HG03175 (cell line): ENCODE measurements around the gene PPP1R37.

Experiments
- ATAC-seq: cut with Tn5 transposase; IDR thresholded peaks from one replicate; pipeline ENCODE4 v1.9.1; 2021; ENCODE audit warnings: mild to moderate bottlenecking, moderate library complexity; ENCODE audit not compliant: unreplicated experiment

PPP1R37 gene

DNA sequence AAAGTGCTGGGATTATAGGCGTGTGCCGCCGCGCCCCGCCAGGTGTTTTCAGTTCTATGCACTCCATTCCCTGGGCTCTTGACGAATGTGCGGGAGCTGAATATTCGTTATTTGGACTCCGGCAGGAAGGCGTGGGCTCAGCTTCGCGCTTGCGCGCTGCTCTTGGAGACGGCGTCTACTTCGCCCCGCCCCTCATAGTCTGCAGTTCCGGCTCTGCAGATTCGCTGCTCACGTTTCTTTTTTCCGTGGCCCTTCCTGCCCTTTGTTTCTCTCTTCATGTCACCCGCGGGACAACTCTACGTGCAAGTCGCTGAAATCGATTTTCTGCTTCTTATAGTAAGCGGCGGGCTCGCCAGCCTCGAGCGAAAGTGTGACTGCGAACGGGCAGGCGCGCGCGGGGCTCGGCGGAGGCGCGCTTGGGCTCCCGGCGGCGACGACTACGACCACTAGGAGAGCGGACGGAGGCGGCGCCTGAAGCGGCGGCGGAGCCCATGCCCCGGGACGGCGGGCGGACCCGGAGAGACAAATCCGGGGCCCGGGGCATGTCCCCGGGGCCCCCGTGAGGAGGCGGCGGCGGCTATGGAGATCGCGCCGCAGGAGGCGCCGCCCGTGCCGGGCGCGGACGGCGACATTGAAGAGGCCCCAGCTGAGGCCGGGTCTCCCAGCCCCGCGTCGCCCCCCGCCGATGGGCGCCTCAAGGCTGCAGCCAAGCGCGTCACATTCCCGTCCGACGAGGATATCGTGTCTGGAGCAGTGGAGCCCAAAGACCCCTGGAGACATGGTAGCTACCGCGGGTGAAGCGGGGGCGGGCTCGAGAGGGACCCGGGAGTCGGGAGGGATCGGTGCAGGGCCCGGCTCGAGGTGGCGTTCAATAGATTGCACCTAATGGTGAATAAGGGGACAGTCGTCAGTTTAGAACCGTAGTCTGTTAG is at the start of gene PPP1R37:
Gene PPP1R37 (plus strand): TSS at position 433 of the 932 bp plus-strand sequence. CDS start 147 bp downstream, at position 580.
- ATAC-seq = peak; percentile 61

DNA sequence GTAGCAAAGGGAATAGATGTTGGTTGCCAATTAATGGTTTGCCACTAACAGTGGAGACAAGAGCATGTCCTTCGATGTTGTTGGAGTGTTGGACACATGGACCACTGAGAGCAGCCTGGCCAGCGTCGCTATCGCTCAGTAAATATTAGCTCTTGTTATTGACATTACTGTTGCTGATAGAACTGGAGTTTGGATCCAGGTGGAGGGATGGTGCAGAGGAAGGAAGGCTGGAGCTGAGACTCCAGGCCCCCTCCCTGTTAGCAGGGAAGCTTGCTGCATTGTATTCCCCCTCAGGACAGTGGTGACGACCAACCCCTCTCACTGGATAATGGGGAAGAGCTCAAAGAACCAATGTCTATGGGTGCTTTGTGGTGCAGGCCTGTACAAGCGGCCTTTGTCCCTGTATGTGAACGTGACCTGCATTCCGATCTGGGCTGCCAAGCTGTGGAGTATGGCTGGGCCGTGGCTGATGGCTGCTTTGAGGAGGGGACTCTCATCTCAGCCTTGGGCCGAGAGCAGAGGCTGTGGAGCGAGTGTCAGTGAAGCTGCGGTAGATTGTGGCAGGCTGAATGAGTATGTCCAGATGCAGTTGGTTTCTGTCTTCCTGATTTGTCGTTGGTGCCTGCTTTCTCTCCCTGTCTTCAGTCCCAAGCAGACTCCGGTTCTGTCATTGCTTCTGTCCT is 47.2 kb upstream of the PPP1R37 start:
- ATAC-seq = no peak

DNA sequence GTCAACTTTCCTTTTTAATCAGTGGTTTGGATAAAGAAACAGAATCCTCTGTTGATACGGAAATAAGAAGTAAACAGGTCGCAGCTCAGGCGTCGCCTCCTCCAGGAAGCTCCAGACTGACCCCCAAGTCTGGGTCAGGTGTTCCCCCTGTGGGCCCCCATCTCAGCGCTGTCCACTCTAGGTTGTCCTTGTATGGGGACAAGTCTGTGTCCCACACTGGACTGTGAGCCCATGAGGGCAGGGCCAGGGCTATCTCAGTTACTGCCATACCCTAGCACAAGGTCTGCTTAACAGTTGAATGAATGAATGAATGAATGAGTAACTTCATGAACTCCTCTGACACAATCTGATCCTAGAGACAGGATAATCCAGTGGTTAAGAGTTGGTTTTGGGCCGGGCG is 46.6 kb upstream of the PPP1R37 start:
- no peak for ATAC-seq

- ATAC-seq = no peak
These were observed 45.7 kb upstream of the PPP1R37 start for GRCh38 chr19:45047188-45047797.

GRCh38 chr19:45049073-45049736 is 43.8 kb upstream of the PPP1R37 start:
- no peak for ATAC-seq

- ATAC-seq = no peak
These were observed 42.9 kb upstream of the PPP1R37 start for GRCh38 chr19:45050036-45050435.

DNA sequence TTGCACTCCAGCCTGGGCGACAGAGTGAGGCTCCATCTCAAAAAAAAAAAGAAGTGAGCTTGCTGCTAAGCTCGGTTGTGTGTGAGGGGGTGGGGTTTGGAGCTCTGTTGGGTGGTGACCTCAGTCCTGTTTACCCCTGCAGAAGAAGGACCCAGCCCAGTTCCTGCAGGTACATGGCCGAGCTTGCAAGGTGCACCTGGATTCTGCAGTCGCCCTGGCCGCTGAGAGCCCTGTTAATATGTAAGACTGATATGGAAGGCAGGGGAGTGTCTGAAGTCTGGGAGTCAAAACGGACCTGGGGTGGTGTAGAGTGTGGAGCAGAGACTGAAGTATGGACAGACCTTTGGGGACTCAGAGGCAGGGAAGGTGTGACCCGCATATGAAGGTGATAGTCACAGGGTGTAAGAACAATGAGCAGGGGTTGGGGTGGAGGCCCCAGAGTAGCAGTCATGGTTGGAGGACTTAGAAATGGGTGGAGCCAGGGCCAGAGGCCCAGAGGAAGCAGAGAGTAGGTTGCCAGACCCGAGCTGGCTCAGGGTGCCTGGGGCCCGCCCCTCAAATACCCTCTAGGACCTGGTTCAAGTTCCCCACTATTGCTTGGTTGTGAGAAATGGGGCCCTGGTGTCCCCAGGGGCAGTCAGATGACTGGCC is 40.9 kb upstream of the PPP1R37 start:
- ATAC-seq = no peak

DNA sequence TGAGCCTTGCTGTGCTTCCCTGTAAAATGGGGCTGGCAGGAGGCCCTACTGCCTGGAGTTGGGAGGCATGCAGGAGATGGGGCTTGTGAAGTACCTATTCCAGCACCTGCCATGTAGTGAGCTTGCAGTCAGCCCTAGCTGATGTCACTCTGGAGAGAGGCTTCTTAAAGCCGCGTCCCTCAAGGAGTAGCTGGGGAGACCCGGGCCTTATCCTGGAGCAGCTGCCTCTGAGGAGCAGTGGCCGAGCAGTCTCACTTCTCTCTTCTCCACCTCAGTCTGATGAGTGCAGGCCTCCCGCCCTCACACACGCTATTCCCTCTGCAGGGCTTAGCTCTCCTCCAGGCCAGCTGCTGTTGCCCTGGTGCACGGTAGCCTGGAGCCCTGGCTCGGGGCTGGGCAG is 36.1 kb upstream of the PPP1R37 start:
- no peak for ATAC-seq

DNA sequence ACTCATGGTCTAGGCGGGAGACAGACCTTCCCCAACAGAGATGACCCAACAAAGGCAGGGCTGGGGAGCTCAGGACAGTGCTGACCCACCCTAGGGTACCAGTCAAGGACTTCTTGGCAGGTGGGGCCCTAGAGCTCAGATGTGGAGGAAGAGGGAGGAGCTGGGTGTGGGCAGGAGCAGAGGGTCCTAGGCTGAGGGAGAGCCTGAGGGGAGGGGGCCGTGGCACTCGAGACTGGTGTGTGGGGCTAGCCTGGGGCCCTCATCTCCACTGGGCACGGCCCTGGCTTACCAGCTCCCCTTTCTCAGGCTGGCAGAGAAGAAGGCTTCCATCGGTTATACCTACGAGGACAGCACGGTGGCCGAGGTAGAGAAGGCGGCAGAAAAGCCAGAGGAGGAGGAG is 35.5 kb upstream of the PPP1R37 start:
- ATAC-seq = no peak

- ATAC-seq = no peak
These were observed 34.3 kb upstream of the PPP1R37 start for GRCh38 chr19:45058622-45059159.

DNA sequence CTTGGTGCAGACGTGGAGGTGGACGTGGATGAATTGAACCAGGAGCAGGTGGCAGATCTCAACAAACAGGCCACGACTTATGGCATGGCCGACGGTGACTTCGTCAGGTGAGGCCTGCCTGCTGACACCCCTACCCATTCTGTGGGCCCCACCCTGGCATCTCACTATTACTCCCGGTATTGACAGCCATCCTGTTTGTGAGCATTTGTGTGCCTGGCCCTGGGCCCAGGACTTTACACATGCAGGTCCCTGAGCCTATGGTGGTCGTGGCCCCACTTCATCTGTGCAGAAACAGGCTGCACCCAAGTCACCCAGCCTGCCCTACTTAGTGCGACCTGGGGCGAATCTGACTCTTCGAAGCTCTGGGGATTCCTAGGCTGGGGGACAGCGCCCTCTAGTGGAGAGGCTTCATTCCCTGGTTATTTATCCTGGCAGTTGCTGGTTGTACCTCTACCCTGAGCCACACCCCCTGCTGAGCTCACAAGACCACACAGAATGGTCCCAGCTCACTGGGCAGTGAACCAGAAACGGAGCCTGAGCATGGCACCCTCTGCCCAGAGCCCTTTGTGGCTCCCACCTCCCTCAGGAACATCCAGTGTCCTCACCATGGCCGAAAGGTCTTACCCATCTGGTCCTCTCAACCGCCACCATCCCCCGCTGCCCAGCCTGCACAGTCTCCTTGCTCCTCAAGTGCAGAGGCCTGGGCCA is 33.6 kb upstream of the PPP1R37 start:
- ATAC-seq = no peak

- ATAC-seq = no peak
These were observed 31.0 kb upstream of the PPP1R37 start for GRCh38 chr19:45061965-45062364.

DNA sequence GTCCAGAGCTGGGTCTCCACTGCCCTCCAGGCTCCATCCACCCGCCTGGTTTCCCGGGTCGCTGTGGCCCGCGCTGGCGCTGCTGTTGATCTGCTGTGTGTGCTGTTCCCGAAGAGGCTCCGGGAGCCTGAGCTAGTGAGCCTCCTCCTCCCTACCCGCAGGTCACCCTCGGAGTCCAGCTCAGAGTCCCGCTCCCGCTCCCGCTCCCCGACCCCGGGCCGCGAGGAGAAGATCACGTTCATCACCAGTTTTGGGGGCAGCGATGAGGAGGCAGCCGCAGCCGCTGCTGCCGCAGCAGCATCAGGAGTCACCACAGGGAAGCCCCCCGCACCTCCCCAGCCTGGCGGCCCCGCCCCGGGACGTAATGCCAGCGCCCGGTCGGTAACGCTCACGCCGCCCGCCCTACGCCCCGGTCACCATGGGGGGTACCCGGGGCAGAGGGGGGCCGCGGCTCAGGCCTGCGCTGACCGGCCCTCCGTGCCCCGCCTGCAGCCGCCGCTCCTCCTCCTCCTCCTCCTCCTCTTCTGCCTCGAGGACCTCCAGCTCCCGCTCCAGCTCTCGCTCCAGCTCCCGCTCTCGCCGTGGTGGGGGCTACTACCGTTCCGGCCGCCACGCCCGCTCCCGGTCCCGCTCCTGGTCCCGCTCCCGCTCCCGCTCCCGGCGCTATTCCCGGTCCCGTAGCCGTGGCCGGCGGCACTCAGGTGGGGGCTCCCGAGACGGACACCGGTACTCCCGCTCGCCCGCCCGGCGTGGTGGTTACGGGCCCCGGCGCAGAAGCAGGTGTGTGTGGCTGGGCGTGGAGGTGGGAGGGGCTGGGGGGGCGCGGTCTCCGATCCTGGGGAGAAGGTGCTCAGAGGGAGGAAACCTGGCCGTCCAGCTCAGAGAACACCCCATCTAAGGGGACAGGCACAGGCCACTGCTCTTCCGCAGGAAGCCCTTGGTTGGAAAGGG is 28.9 kb upstream of the PPP1R37 start:
- no peak for ATAC-seq

DNA sequence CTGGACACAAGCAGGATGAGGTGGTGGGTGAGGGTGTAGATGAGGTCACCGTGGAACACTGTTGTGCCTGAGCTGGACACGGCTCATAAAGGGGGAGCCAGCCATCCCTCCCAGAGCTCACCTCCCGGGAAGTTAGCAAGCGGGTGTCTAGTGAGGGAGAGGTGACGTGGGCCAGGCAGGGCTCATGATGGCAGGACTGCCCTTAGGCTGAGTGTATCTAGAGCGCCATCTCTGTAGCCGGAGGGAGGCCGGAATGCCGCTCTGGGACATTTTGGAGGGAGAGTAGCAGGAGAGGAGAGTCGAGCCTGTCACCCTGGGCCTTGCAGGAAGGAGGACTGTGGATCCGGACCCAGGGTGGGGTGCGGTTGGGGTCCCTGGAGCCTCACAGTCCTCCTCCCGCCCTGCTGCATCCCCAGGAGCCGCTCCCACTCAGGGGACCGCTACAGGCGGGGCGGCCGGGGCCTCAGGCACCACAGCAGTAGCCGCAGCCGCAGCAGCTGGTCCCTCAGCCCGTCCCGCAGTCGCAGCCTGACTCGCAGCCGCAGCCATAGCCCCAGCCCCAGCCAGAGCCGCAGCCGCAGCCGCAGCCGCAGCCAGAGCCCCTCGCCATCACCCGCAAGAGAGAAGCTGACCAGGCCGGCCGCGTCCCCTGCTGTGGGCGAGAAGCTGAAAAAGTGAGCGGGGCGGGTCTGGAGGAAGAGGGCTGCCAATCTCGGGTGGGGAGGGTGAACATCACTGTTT is 25.9 kb upstream of the PPP1R37 start:
- no peak for ATAC-seq

DNA sequence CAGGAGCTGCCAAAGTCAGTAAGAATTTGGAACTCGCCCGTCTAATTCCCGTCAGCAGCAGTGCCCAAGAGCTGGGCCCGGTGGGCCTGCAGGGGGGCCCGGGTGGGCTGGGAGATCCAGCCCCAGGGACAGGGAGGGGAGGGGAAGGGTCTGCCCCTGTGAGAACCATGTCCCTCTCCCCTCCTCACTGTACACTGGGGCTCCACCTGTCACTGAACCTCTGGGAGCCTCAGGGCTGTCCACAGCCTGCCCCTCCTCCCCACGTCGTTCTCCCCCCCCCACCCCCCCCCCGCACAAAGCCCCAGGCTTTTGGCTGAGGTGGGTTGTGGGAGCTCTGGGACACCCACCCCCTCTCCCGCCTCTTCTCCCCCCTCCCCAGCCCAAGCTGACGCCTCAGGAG is 24.9 kb upstream of the PPP1R37 start:
- ATAC-seq = no peak

DNA sequence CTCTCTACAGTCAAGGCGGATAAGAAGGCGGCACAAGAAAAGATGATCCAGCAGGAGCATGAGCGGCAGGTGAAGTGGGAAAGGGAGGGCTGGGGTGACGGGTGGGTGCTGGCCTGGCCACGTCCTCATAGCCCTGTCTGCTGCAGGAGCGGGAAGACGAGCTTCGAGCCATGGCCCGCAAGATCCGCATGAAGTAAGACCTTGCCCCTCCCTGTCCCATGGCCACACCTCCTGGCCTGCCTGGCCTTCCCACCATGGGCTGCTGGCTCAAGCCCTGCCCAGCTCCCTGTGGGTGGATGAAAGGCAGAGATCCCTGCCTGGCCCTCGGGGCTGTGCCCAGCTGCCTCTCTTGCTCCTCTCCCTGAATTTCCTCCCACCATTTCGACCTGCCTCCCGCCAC is 23.9 kb upstream of the PPP1R37 start:
- ATAC-seq = no peak

- ATAC-seq = no peak
These were observed 22.8 kb upstream of the PPP1R37 start for GRCh38 chr19:45070214-45070613.
